ENCODE data around the gene ITGB5.
"Not testable (repeated sequence)": the region's sequence is repeated elsewhere in the genome, so short reads cannot be mapped to it uniquely, and the experiment has no call there.

ITGB5 gene

DNA sequence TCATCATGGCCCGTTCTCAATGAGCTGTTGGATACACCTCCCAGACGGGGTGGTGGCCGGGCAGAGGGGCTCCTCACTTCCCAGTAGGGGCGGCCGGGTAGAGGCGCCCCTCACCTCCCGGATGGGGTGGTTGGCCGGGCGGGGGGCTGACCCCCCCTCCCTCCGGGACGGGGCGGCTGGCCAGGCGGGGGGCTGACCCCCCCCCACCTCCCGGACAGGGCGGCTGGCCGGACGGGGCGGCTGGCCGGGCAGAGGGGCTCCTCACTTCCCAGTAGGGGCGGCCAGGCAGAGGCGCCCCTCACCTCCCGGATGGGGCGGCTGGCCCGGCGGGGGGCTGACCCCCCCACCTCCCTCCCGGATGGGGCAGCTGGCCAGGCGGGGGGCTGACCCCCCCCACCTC, 137.3 kb downstream of the ITGB5 start:
- not testable (repeated sequence) for DNase-seq (ENCODE audit: low read depth)

DNA sequence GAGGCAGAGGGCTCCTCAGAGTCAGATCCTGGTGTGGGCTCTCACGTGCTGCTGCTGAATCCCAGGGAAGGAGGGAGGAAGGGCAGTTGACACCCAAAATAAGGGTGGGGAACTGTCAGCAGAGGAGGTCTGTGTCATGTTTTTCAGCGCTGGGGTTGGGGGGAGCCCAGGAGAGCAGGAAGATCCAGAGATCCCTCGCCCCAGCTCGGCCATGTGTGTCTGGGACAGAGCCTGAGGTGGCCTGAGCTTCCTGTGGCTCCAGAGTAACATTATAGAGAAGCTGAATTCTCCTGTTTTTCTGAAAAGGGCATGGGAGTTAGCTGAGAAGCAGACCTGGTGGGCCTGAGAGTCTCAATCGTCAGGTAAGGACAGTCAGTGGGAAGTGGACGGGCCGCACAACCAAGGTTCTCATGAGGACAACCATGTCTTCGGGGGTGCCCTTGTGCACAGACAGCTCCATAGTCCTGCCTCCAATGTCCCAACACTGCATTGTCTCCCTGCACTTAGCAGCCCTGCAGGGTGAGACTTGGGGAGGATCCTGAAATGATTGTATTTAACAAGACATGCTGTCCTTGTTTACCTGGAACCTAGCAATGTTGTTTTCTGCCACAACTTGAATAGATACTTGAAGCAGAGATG, 138.5 kb downstream of the ITGB5 start:
- DNase-seq (ENCODE audit: low read depth), result no peak

DNA sequence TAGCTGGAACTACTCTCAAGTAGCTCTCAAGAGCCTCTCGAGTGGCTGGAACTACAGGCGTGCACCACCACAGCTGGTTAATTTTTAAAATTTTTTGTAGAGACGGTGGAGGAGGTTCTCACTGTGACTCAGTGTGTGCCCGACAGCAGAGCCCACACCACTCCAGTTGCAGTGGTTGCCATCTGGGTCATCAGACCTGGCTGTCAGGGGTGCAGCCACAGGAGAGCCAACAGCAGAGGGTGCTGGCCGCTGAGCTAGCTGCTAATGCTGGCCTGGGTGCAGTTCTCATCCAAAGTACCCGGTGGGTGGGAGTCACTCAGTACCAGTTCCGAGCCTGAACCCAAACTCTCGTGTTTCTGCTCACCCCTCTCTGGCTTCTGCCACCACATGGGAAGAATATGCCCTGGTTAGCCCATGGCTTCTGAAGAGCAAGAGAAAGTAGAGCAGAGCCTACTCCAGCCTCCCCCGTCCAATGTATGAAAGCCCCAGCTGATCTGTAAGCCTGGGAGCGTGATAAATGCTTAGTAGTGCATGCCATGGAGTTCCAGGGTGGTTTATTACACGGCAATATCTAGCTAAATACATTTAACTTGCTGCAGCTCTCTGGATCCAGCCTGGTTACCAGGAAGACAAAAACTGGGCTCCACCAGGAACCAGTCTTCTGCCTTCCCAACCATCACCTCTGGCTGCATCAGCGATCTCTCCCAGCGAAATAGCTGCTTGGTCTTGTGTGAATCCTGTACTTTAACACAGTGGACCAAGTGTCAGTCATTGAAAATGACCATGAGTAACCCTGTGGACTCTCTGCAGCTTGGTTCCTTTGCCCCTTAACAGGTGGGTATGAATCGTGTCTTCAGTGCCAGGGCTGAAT, 139.8 kb downstream of the ITGB5 start:
- no peak for DNase-seq (ENCODE audit: low read depth)

DNA sequence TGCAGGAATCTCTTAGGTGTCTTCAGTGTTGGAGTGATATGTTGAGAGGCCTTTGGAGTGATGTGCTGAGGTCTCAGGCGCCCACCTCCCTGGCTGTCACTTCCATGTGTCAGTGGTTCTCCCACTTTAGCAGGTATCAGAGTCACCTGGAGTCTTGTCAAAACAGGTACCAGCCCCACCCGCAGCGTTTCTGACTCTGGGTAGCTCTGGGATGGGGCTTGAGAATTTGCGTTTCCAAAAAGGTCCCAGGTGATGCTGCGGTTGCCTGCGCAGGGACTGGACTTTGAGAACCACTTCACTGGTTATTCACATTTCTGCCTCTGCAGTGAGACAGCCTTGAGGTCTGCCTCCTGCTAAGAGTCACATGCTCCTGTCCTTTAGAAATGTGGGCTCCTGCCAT, 141.4 kb downstream of the ITGB5 start:
- DNase-seq (ENCODE audit: low read depth), result no peak

DNA sequence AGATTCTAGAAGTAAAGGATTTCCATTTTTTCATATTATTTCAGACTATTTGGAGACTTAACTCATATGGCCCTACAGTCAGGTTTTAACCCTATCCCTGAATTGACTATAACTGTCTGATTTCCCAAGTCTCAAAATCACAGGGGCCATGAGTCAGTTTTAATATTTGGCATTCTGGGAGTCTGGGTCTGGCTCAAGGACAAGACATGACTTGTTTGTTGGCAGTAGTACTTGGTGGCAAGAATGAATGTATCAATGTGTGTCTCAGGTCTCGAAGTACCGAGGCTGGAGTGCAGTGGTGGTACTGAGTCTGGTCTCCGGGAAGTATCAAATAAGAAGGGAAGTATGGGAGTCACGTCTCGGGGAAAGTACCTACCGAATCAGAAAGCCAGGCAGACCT, 146.1 kb downstream of the ITGB5 start:
- DNase-seq (ENCODE audit: low read depth), result peak; percentile 4

DNA sequence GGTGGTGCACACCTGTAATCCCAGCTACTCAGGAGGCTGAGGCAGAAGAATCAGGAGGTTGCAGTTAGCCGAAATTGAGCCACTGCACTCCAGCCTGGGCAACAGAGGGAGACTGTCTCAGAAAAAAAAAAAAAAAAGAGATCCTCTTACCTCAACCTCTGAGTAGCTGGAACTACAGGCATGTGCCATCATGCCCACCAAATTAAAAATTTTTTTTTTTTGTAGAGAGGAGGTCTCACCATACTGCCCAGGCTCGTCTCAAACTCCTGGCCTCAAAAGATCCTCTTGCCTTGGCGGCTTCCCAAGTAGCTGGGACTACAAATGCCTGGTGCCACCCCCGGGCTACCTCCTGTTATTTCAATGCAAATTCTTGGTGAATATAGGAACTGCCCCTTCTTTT, 155.4 kb downstream of the ITGB5 start:
- no peak for DNase-seq (ENCODE audit: low read depth)

DNA sequence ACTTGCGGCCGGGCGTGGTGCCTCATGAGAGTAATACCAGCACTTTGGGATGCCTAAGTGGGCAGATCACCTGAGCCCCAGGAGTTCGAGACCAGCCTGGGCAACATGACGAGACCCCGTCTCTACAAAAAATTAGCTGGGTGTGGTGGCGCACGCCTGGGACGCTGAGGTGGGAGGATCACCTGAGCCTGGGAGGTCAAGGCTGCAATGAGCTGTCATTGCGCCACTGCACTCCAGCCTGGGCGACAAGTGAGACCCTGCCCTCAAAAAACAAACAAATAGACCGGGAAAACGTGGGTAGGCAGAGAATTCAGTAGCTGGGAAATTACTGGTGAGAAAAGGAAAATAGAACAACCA, 156.2 kb downstream of the ITGB5 start:
- no peak for DNase-seq (ENCODE audit: low read depth)

DNA sequence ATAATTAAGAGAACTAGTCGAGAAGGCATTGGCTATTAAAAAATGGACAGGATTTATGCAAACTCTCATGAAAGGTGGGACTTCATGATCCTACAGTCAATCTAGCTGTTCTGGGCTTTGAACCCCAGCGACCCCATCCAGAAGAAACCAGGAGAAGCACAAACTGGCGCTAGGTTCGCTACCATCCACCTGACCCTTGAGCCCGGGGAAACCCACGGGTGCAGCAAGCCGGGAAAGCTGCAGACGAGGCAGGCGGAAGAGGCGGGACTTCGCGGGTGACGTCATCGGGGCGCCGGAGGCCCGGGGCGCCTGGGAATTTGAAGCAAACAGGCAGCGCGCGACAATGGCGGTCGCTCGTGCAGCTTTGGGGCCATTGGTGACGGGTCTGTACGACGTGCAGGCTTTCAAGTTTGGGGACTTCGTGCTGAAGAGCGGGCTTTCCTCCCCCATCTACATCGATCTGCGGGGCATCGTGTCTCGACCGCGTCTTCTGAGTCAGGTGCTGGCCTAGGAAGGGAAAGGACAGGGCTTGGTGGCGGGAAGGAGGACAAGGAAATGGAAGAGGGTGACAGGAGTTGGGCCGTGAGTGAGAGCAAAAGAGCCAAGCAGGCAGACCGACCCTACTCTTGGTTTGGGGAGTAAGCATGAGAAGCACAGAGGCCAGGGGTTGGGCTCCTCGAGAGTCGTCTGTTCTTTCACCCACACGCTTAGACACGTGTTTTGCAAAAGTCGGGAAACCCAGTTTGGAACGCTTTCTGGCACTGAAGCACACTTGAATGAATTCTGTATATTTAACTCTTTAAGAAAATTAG, 156.8 kb downstream of the ITGB5 start, which contains the start of gene UMPS:
TSS of gene UMPS (plus strand) at position 324 of the 812 bp plus-strand sequence. CDS start at position 344, 20 bp downstream.
- peak; percentile 43 for DNase-seq (ENCODE audit: low read depth)

DNA sequence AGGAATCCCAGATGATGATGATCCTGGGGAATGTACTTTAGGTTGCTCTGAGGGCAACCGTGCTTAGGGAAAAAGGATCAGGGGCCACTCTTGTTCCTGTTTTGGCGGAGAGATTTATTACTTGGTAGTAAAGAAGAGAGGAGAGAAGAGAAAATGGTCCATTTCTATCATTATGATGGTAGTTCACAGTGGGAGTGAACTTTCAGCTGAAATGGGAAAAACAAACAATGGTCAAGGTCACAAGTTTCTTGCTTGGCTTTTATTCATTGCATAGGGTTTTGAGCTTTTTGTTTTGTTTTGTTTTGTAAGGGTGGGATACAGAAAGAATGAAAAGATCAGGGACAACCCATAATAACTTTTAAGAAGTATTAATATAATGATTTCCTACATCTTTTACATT, 164.6 kb downstream of the ITGB5 start:
- DNase-seq (ENCODE audit: low read depth), result no peak

DNA sequence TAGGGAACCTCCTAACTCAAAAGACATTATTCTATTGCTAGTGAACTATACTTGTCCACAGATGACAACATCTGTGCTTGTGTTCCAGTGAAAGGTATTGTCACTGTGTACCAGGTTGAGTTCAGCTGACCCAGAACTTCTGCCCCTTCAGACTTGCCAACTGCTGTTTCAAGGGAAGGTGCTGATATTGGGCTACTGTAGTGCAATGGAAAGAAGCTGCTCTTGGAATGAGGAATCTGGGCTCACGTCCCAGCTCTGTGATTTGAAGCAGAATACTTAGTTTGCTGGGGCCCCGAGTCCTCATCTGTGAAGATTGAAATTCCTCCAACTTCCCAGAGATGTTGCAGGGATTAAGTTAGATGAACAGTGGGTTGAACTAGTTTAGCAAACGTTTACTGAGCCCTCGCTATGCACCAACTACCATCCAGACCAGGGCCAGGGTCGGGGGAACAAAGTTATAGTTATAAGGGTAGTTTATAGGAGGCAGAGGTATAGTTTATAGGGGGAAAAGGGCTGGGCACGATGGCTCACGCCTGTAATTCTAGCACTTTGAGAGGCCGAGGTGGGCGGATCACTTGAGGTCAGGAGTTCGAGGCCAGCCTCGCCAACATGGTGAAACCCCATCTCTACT, 172.8 kb downstream of the ITGB5 start:
- peak; percentile 4 for DNase-seq (ENCODE audit: low read depth)
